ENCODE results near the gene CBR4.

- no peak for TF ChIP-seq POLR2AphosphoS5 (IDR thresholded peaks at IDR 0.05)
- no peak for TF ChIP-seq CTCF (IDR thresholded peaks at IDR 0.05)
These were observed 37.5 kb downstream of the CBR4 start for GRCh38 chr4:168972596-168972995.
